Glutamatergic neuron (in vitro differentiated cells): Measurements from ENCODE around the gene FHIT. TPM values are rescaled to one million over a fixed set of nuclear protein-coding genes. Genes with fewer than 3 reads are reported as not detected.

ENCODE experiments used
- DNase-seq: peaks from one replicate; pipeline ENCODE4 v3.0.0; 2022
- H3K27ac Mint-ChIP-seq: one replicate; pipeline ENCODE4 v1.8.0; 2020; ENCODE audit warnings: mild to moderate bottlenecking, mixed read lengths, inconsistent platforms; ENCODE audit not compliant: unreplicated experiment
- H3K27me3 Mint-ChIP-seq: one replicate; pipeline ENCODE4 v1.8.0; 2020; ENCODE audit warnings: mild to moderate bottlenecking, moderate library complexity, mixed read lengths, inconsistent platforms; ENCODE audit not compliant: unreplicated experiment
- H3K36me3 Mint-ChIP-seq: one replicate; pipeline ENCODE4 v1.8.0; 2020; ENCODE audit warnings: mild to moderate bottlenecking, mixed read lengths, inconsistent platforms; ENCODE audit not compliant: unreplicated experiment
- H3K4me1 Mint-ChIP-seq: one replicate; pipeline ENCODE4 v1.8.0; 2020; ENCODE audit warnings: mild to moderate bottlenecking, low read depth, mixed read lengths, inconsistent platforms; ENCODE audit not compliant: unreplicated experiment
- H3K4me3 Mint-ChIP-seq: one replicate; pipeline ENCODE4 v1.8.0; 2020; ENCODE audit warnings: mild to moderate bottlenecking, mixed read lengths, inconsistent platforms; ENCODE audit not compliant: unreplicated experiment
- H3K9me3 Mint-ChIP-seq: one replicate; pipeline ENCODE4 v1.8.0; 2020; ENCODE audit warnings: mild to moderate bottlenecking, moderate library complexity, mixed read lengths, inconsistent platforms; ENCODE audit not compliant: unreplicated experiment
- total RNA-seq: library from RNA; stranded (reverse); fragmentation: NEBNext Ultra II Directional; extraction: Animal tissue kit (Norgen Biotek cat#: 25700); gene quantifications from one replicate; pipeline ENCODE4 v1.2.1, GENCODE V29; 2021; ENCODE audit not compliant: unreplicated experiment
- TF ChIP-seq, protein P1 (sequence below): fragments of 200-600 bp; sonication (generic); IDR thresholded peaks from one replicate; pipeline ENCODE4 v1.5.0; 2021; ENCODE audit not compliant: partially characterized antibody, unreplicated experiment

The FHIT gene
- total RNA-seq, 1 donor from 2014 or later: 15.2 TPM

DNA sequence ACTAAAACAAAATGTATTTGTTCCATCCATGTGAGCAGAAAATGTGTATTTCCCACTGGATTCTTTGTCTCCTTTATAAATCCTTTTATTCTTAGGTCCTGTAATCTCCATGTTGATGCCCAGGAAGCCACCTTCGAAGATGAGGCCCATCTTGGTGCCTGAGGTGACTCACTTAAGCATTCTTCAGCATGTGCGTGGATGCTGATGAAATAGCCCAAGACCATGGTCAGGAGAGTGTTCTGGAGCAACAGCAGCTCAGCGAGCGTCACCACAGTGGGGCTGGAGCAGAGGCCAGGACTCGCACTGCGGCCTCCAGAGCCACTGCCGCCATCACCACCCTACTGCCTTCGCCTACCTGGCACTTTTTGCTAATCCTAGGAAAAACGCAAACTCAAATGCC, 520.9 kb downstream of the FHIT start:
- Mint-ChIP-seq H3K4me3 (no peak overlapping the region), H3K36me3 (no peaks in the 10 kb centered on the region), H3K27ac (no peak overlapping the region), H3K4me1 (peaks cover 6% of the 10 kb centered on the region), H3K27me3 (no peaks in the 10 kb centered on the region), H3K9me3 (peaks cover 2% of the 10 kb centered on the region)
- DNase-seq: no peak
- TF ChIP-seq, protein P1, sequence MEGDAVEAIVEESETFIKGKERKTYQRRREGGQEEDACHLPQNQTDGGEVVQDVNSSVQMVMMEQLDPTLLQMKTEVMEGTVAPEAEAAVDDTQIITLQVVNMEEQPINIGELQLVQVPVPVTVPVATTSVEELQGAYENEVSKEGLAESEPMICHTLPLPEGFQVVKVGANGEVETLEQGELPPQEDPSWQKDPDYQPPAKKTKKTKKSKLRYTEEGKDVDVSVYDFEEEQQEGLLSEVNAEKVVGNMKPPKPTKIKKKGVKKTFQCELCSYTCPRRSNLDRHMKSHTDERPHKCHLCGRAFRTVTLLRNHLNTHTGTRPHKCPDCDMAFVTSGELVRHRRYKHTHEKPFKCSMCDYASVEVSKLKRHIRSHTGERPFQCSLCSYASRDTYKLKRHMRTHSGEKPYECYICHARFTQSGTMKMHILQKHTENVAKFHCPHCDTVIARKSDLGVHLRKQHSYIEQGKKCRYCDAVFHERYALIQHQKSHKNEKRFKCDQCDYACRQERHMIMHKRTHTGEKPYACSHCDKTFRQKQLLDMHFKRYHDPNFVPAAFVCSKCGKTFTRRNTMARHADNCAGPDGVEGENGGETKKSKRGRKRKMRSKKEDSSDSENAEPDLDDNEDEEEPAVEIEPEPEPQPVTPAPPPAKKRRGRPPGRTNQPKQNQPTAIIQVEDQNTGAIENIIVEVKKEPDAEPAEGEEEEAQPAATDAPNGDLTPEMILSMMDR: no peak

DNA sequence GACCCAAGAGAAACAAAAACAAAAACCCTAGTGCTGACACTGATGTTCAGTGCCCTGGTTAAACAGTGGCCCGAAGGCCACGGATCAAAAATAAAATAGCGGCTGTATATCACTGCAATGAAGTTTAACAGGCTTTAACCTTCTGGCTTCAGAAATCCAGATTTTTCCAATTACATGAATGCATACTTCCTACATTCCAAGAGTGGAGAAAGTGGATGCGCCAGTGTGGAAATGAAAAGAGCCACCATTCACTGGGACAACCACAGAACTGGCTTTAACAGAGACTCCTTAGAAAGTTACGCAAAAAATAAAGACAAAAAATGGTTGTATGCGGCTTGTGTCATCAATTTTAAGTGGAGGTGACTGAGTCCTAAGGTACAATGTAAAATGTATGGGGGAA, 522.2 kb downstream of the FHIT start:
- Mint-ChIP-seq H3K9me3 (peaks cover 2% of the 10 kb centered on the region), H3K36me3 (no peaks in the 10 kb centered on the region), H3K4me3 (no peak overlapping the region), H3K4me1 (no peaks in the 10 kb centered on the region), H3K27me3 (no peaks in the 10 kb centered on the region), H3K27ac (no peak overlapping the region)
- TF ChIP-seq, protein P1: no peak
- DNase-seq: no peak

DNA sequence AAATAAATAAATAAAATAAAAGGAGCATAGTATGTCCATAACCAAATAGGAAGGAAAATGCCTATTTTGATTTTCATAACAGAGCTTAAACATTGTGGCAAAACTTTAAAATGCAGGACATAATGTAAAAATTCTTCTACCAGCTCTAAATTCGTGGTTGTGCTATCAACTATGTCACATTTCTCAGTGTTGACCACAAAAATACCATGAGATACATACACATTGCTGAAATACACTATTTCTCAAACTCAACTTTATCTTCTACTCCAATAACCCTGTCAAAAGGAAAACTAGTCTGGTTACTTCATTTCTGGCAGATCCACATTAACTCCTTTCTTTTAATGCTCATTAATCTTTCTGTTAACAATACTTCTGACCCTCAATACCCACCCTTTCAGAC, 523.2 kb downstream of the FHIT start:
- peaks cover 2% of the 10 kb centered on the region for H3K9me3 Mint-ChIP-seq
- no peak overlapping the region for H3K4me3 Mint-ChIP-seq
- TF ChIP-seq, protein P1: no peak
- no peaks in the 10 kb centered on the region for H3K36me3 Mint-ChIP-seq
- no peaks in the 10 kb centered on the region for H3K27me3 Mint-ChIP-seq
- no peak for DNase-seq
- H3K4me1 Mint-ChIP-seq: no peaks in the 10 kb centered on the region
- H3K27ac Mint-ChIP-seq: no peak overlapping the region

GRCh38 chr3:60720736-60721135, 530.5 kb downstream of the FHIT start:
- Mint-ChIP-seq H3K27me3 (peaks cover 2% of the 10 kb centered on the region), H3K4me3 (no peak overlapping the region), H3K4me1 (no peaks in the 10 kb centered on the region), H3K9me3 (no peaks in the 10 kb centered on the region), H3K27ac (no peak overlapping the region), H3K36me3 (no peaks in the 10 kb centered on the region)
- TF ChIP-seq, protein P1: no peak
- DNase-seq: no peak

DNA sequence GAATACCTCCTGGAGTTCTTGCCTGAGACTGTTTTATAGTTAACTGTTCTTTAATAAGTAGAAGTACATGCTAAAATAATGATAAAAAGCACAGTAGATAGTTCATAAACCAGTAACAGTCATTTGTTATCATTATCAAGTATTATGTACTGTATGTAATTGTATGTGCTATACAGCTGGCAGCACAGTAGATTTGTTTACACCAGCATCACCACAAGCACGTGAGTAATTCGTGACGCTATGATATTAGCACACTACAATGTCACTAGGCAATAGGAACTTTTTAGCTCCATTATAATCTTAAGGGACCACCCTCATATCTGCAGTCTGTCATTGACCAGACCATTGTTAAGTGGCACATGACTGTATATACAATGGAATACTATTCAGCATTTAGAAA, 534.7 kb downstream of the FHIT start:
- Mint-ChIP-seq H3K27me3 (peaks cover 2% of the 10 kb centered on the region), H3K4me1 (no peaks in the 10 kb centered on the region), H3K4me3 (no peak overlapping the region), H3K36me3 (peaks cover 1% of the 10 kb centered on the region), H3K27ac (no peak overlapping the region), H3K9me3 (no peaks in the 10 kb centered on the region)
- DNase-seq: no peak
- TF ChIP-seq, protein P1: no peak
